ENCODE data around the gene CELA2A.

DNA sequence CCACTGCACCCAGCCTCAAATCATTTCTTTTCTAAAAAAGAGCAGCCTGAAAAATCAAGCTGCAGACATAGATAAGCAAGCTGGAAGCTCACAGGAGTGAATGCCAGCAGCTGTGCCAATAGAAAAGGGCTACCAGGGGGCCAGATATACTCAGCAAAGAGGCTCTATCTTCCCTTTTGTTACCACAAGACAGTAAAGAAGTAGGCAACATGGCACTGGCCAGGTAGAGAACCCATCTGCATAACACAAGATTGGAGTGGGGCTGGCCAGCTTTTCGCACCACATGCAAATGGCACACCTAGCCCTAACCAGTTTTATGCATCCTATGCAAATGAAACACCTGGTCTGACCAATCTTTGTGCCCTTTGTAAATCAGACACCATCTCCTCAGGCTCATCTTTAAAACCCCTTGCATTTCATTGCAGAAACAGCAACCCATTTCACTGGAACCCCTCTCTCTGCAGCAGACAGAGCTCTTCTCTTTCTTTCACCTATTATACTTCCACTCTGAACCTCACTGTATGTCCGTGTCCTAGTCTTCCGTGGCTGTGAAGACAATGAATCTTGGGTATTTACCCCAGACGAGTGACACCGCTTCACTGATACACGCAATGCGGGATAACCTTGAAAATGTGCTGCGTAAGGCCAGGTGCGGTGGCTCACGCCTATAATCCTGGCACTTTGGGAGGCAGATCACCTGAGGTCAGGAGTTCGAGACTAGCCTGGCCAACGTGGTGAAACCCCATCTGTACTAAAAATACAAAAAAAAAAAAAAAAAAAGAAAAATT is 52.4 kb downstream of the CELA2A start:
- TF ChIP-seq POLR2A (IDR thresholded peaks at IDR 0.05) (no peak), EP300 (IDR thresholded peaks at IDR 0.05) (no peak)
- TF ChIP-seq, protein P1, sequence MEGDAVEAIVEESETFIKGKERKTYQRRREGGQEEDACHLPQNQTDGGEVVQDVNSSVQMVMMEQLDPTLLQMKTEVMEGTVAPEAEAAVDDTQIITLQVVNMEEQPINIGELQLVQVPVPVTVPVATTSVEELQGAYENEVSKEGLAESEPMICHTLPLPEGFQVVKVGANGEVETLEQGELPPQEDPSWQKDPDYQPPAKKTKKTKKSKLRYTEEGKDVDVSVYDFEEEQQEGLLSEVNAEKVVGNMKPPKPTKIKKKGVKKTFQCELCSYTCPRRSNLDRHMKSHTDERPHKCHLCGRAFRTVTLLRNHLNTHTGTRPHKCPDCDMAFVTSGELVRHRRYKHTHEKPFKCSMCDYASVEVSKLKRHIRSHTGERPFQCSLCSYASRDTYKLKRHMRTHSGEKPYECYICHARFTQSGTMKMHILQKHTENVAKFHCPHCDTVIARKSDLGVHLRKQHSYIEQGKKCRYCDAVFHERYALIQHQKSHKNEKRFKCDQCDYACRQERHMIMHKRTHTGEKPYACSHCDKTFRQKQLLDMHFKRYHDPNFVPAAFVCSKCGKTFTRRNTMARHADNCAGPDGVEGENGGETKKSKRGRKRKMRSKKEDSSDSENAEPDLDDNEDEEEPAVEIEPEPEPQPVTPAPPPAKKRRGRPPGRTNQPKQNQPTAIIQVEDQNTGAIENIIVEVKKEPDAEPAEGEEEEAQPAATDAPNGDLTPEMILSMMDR (IDR thresholded peaks at IDR 0.05): no peak

Measured in tibial nerve (tissue), 4 donors.